GM21526 (cell line): ENCODE measurements around the gene HPCAL1.

Experiments
- ATAC-seq: cut with Tn5 transposase; IDR thresholded peaks from one replicate; pipeline ENCODE4 v1.9.1; 2021; ENCODE audit warnings: moderate library complexity; ENCODE audit not compliant: unreplicated experiment, low FRiP score

Gene HPCAL1

GRCh38 chr2:10380048-10380926 lies 77.6 kb downstream of the HPCAL1 start:
- no peak for ATAC-seq

- no peak for ATAC-seq
These were observed 79.3 kb downstream of the HPCAL1 start for GRCh38 chr2:10381997-10382353.

DNA sequence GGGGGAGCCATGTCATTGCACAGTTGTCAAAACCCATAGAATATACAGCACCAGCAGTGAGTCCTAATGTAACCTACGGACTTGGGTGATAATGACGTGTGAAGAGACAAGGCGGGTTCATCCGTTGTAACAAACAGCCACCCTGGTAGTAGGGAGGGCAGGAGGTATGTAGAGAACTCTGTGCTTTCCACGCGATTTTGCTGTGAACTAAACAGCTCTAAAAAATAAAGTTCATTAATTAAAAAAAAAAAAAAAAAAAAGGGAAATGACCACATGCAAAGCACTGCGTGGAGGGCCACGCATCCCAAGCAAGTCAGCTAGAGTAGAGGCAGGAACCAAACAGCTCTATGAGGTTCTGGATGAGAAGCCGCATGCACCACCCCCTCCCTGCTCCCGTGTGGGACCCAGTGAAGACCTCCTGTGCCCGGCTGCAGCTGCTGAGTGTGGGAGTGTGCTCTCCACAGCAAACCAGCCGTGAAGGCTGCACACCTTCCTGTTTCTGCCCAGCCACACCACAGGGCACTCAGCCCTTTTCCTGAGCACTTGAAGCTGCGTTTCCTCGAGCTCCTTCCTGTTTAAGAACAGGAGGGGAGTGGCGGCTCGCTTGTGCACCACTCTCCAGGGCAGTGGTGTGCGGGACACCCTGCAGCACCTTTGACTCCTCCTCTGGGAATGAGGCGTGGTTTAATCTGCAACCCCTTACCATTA lies 79.8 kb downstream of the HPCAL1 start:
- peak; percentile 43 for ATAC-seq

- ATAC-seq, result no peak
These were observed 81.4 kb downstream of the HPCAL1 start for GRCh38 chr2:10383960-10384734.

- no peak for ATAC-seq
These were observed 82.8 kb downstream of the HPCAL1 start for GRCh38 chr2:10385501-10385900.

- ATAC-seq, result no peak
These were observed 83.4 kb downstream of the HPCAL1 start for GRCh38 chr2:10385933-10386773.

- no peak for ATAC-seq
These were observed 84.3 kb downstream of the HPCAL1 start for GRCh38 chr2:10387033-10387432.

DNA sequence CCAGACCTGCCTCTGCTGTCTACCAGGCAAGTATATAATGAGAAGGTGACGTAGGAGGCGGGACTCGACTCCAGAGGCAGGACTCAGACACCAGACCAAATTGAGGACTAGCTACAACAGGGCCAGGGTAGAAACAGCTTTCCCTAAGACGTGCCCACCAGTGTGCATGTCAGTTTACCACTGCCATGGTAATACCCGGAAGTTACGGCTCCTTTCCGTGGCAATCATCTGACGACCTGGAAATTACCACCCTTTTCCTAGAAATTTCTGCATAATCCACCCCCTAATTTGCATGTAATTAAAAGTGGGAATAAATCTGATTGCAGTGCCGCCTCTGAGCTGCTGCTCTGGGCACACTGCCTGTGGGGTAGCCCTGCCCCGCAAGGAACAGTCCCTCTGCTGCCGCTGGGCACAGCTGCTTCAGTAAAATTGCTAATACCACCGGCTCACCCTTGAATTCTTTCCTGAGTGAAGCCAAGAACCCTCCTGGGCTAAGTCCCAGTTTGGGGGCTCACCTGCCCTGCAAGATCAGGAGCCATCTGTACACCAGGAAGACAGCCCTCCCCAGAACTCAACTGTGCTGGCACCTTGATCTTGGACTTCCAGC lies 86.4 kb downstream of the HPCAL1 start:
- ATAC-seq, result no peak

- no peak for ATAC-seq
These were observed 86.9 kb downstream of the HPCAL1 start for GRCh38 chr2:10389573-10389972.

DNA sequence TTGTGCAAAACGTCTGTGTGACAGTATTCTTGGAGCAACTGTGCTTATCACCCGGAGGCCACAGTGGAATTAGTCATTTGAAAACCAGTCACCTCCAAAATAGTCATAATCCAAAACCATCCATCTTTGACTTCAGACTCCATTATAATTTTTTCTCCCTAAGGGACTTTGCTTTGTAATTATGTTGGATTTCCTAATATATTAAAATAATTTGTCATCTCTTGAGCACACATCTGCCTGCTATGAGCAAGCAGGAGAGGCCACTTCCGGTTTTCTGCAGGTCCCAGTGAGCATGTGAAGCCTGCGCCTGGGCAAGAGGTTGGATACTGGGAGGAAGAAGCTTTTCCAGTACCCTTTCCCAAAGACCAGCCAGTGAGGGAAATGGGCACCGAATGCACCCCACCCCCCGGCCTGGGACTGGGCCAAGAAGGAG lies 87.7 kb downstream of the HPCAL1 start:
- no peak for ATAC-seq

DNA sequence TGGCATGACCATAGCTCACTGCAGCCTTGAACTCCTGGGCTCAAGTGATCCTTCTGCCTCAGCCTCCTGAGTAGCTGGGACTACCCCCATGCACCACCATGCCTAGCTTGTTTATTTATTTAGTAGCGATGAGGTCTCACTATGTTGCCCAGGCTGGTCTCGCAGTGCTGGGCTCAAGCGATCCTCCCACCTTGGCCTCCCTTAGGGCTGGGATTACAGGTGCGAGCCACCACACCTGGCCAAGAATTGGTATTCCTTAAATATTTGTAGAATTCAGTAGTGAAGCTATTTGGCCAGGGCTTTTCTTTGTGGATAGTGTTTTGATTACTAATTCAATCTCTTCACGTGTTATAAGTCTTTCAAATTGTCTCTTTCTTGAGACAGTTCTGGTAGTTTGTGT lies 89.4 kb downstream of the HPCAL1 start:
- no peak for ATAC-seq

DNA sequence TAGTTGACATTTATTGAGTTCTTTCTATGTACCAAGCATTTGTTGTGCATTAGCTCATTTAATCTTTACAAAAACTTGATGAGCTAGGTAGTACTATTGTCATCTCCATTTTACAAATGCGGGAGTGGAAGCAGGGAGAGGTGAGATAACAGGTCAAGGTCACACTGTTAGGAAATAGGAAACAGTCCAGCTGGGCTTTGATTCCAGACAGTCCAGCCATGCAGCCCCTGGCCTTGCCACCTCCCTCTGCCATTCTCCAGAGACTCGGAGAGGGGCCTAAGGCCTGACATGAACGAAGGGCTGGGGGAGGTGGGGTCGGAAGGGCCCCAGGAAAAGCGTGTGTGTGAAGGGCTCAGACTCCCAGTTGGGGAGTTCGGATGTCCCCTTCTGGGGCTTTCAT lies 89.8 kb downstream of the HPCAL1 start:
- ATAC-seq, result no peak

GRCh38 chr2:10392951-10393639 lies 90.4 kb downstream of the HPCAL1 start:
- no peak for ATAC-seq

- no peak for ATAC-seq
These were observed 90.9 kb downstream of the HPCAL1 start for GRCh38 chr2:10393640-10393982.

- ATAC-seq, result no peak
These were observed 93.2 kb downstream of the HPCAL1 start for GRCh38 chr2:10395893-10396292.

DNA sequence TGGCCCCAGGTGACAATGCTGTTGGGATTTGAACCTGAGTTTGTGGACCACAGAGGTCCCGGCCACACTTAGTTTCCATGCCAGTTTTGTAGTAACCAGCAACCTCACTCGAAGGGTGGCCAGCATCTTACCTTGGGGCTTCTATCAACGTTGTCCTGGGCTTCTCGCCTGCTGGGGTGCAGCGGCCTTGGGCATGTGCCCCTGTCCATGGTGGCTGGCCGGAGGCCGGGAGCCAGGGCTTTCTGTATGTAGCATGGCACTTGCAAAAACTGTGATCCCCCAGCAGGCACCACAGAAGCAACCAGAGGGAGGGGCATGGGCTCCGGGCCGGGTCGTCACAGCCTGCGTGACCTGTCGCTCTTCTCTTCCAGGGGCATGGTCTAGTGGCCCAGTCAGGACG lies 93.8 kb downstream of the HPCAL1 start:
- no peak for ATAC-seq

- no peak for ATAC-seq
These were observed 94.7 kb downstream of the HPCAL1 start for GRCh38 chr2:10397297-10397875.

- no peak for ATAC-seq
These were observed 95.2 kb downstream of the HPCAL1 start for GRCh38 chr2:10397878-10398277.

- ATAC-seq, result no peak
These were observed 95.8 kb downstream of the HPCAL1 start for GRCh38 chr2:10398496-10398895.
